Ishikawa (cell line): ENCODE measurements around the gene MID2.

ENCODE experiments used
- CEBPB ChIP-seq: IDR thresholded peaks from 2 replicates; pipeline ENCODE4 v1.6.1; 2012
- CREB1 ChIP-seq: IDR thresholded peaks from 2 replicates; pipeline ENCODE4 v1.6.1; 2012; ENCODE audit warnings: low read depth
- EGR1 ChIP-seq: IDR thresholded peaks from 2 replicates; pipeline ENCODE4 v1.6.1; 2012
- EP300 ChIP-seq: IDR thresholded peaks from 2 replicates; pipeline ENCODE4 v1.6.1; 2012; ENCODE audit warnings: borderline replicate concordance
- FOXM1 ChIP-seq: IDR thresholded peaks from 2 replicates; pipeline ENCODE4 v1.6.1; 2012; ENCODE audit warnings: low read depth, borderline replicate concordance
- NFIC ChIP-seq: IDR thresholded peaks from 2 replicates; pipeline ENCODE4 v1.6.1; 2012
- RAD21 ChIP-seq: IDR thresholded peaks from 2 replicates; pipeline ENCODE4 v1.6.1; 2012; ENCODE audit warnings: low read depth
- TAF1 ChIP-seq: IDR thresholded peaks from 2 replicates; pipeline ENCODE4 v1.6.1; 2012; ENCODE audit warnings: low read depth, mild to moderate bottlenecking
- TCF12 ChIP-seq: IDR thresholded peaks from 2 replicates; pipeline ENCODE4 v1.6.1; 2012; ENCODE audit warnings: low read depth
- TEAD4 ChIP-seq: IDR thresholded peaks from 2 replicates; pipeline ENCODE4 v1.6.1; 2012
- YY1 ChIP-seq: IDR thresholded peaks from 2 replicates; pipeline ENCODE4 v1.6.1; 2012; ENCODE audit warnings: low read depth
- ZBTB7A ChIP-seq: IDR thresholded peaks from 2 replicates; pipeline ENCODE4 v1.6.1; 2012; ENCODE audit warnings: low read depth
- TF ChIP-seq, protein P1 (sequence below): IDR thresholded peaks from 2 replicates; pipeline ENCODE4 v1.6.1; 2012
- TF ChIP-seq, protein P2 (sequence below): IDR thresholded peaks from 2 replicates; pipeline ENCODE4 v1.6.1; 2012; ENCODE audit warnings: low read depth, mild to moderate bottlenecking
- TF ChIP-seq, protein P3 (sequence below): IDR thresholded peaks from 2 replicates; pipeline ENCODE4 v1.6.1; 2012

The MID2 gene

DNA sequence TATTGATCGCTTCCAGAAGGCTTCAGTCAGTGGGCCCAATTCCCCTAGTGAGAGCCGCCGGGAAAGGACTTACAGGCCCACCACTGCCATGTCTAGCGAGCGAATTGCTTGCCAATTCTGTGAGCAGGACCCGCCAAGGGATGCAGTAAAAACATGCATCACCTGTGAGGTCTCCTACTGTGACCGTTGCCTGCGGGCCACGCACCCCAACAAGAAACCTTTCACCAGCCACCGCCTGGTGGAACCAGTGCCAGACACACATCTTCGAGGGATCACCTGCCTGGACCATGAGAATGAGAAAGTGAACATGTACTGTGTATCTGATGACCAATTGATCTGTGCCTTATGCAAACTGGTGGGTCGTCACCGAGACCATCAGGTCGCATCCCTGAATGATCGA lies 15.3 kb downstream of the MID2 start:
- TF ChIP-seq RAD21 (no peak), TCF12 (no peak), TAF1 (no peak), CREB1 (no peak), TEAD4 (no peak), EP300 (no peak)

DNA sequence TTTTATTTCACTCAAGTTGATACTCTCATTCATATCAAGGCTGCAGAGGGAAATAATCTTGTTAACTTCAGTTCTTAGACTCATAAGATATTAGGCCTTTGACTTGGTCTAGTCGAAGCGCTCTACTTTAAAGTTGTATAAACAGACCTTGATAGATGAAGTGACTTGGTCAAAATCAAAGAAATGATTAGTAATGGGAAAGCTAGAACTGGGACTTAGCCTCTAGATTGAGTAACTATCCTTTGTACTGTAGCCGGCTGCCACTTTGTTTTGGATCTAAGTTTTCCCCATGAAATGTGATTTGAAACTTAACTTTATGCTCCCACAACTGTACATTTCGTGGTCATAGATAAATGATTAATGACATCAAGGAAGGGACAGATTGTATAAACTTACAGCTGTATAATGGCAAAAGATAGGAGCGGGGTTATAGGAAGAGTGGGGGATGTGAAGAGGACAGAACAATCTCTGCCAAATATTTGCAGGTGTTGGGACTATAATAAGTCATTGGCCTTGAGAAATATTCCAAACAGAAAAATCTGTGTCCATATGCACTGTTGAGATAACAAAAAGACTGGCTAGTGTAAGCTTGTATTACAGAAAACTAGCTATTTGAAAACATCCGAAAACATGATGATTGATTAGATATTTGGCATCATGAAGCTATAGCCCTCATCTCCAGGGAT lies 17.2 kb downstream of the MID2 start:
- TF ChIP-seq EGR1 (no peak), EP300 (no peak), YY1 (no peak), TAF1 (no peak), TEAD4 (no peak), CREB1 (no peak), TCF12 (no peak), NFIC (no peak), CEBPB (no peak), FOXM1 (no peak), ZBTB7A (no peak), RAD21 (no peak)
- TF ChIP-seq, protein P1, sequence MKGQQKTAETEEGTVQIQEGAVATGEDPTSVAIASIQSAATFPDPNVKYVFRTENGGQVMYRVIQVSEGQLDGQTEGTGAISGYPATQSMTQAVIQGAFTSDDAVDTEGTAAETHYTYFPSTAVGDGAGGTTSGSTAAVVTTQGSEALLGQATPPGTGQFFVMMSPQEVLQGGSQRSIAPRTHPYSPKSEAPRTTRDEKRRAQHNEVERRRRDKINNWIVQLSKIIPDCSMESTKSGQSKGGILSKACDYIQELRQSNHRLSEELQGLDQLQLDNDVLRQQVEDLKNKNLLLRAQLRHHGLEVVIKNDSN = no peak
- TF ChIP-seq, protein P2, sequence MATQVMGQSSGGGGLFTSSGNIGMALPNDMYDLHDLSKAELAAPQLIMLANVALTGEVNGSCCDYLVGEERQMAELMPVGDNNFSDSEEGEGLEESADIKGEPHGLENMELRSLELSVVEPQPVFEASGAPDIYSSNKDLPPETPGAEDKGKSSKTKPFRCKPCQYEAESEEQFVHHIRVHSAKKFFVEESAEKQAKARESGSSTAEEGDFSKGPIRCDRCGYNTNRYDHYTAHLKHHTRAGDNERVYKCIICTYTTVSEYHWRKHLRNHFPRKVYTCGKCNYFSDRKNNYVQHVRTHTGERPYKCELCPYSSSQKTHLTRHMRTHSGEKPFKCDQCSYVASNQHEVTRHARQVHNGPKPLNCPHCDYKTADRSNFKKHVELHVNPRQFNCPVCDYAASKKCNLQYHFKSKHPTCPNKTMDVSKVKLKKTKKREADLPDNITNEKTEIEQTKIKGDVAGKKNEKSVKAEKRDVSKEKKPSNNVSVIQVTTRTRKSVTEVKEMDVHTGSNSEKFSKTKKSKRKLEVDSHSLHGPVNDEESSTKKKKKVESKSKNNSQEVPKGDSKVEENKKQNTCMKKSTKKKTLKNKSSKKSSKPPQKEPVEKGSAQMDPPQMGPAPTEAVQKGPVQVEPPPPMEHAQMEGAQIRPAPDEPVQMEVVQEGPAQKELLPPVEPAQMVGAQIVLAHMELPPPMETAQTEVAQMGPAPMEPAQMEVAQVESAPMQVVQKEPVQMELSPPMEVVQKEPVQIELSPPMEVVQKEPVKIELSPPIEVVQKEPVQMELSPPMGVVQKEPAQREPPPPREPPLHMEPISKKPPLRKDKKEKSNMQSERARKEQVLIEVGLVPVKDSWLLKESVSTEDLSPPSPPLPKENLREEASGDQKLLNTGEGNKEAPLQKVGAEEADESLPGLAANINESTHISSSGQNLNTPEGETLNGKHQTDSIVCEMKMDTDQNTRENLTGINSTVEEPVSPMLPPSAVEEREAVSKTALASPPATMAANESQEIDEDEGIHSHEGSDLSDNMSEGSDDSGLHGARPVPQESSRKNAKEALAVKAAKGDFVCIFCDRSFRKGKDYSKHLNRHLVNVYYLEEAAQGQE = no peak
- TF ChIP-seq, protein P3, sequence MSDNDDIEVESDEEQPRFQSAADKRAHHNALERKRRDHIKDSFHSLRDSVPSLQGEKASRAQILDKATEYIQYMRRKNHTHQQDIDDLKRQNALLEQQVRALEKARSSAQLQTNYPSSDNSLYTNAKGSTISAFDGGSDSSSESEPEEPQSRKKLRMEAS = no peak

DNA sequence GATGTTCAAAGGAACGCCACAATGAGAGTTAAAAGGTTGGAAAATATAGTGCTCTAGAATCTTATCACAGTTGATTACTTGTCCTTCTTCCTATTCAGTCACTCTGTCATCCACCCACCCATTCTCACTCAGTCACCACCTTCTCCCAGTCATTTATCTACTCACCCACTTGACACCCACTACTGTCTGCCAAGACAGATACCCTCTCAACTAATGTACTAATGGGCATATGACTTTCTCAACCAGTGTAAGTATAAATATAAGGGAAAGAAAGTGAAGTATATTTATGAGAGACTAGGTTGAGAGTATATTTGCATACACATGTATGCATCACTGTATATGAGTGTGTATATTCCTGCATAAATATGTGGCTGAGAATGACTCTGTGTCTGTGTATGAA lies 20.0 kb downstream of the MID2 start:
- TF ChIP-seq, protein P1 = no peak
- TF ChIP-seq EGR1 = no peak

DNA sequence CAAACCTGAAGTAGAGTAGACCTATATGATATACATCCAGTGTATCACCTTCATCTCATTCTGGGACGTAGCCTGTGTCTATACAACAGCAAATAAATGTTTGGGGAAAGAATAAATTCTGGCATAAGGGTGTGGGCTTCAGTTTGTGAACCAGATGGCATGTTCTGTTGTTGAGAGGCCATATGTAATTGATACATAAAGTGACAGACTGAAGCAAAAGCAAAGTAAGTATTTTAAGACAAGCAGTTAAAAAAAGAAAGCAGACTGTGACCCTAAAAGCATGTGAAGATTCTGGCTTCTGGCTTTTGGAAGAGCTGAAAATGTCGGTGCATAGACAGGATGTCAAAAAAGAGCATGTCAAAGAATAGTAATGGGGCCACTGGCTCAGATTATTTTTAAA lies 22.9 kb downstream of the MID2 start:
- TF ChIP-seq TCF12 (no peak), TAF1 (no peak), RAD21 (no peak), EP300 (no peak)
- TF ChIP-seq, protein P2 = no peak

DNA sequence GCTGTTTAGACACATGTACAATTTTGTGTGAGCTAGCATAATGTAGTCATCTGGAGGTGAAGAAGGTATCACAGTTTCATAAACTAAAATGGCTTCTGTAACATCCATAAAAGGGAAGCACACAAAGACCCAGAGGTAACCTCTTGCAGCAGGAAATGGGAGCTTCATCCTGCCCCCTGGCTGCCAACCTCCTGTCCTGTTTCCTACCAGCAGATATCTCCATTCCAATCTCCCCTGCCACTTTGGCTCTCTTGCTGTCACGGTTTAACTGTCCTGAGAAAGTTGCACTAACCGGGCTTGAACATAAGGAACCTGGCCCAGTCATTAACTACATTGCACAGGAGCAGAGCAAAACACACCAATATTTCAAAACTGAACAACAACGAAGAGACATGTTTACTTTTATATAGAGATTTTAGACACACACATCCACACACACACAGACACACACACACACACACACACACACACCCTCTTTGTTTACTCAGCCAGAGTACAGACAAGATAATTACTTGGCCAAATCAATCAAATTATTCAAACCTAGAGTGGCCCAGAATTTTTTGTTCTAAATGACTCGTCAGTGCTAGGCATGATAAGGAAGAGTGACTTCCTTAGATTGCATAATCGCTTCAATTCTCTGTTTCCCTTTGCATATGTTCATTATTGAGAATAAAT lies 24.2 kb downstream of the MID2 start:
- TF ChIP-seq TCF12 (no peak), RAD21 (no peak), NFIC (no peak), TEAD4 (no peak), FOXM1 (no peak), CREB1 (no peak), CEBPB (no peak)
- TF ChIP-seq, protein P1 = no peak

DNA sequence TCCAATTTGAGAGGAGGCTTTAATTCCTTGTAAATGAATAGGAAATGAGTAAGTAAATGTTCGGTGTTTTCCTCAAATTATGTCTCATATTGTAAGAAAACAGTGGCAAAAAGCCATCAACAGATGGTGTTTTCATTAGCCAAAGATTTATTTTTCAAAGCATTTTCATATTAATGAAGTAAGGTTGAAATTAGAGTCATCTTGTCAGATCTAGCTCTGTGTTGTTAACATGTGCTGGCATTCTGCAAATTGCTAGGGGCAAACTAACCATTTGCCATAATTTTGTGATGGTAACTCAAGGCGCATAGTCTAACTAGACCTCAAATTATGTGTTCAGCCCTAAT lies 24.7 kb downstream of the MID2 start:
- TF ChIP-seq TAF1 (no peak), TEAD4 (no peak)
- TF ChIP-seq, protein P2 = no peak
